Psoas muscle (tissue), 8 donors: ENCODE data around the gene TSR3. TPM values are rescaled to one million over a fixed set of nuclear protein-coding genes. Genes with fewer than 3 reads are reported as not detected.
A peak's percentile ranks its signal among the peaks of the same experiment; 100 is the strongest.

Source experiments
- ATAC-seq, 4 donors: fragments of 200-7000 bp; cut with Tn5 transposase; one replicate each; pipeline ENCODE4 v1.9.1; 2020; ENCODE audit warnings: moderate library complexity in 3 of 4, mild to moderate bottlenecking in 2 of 4
- DNase-seq, 2 donors: peaks; one replicate each; pipeline ENCODE4 v3.0.0-alpha.2; 2020
- H3K27ac ChIP-seq: fragments of 200-600 bp; one replicate; pipeline ENCODE4 v1.8.0; 2022
- H3K27me3 ChIP-seq, 3 donors: fragments of 200-600 bp in 1 of 3; one replicate each; pipeline versions ENCODE4 v1.6.1 to v1.8.0; 2013 to 2022; ENCODE audit warnings: low read length in 2 of 3, mild to moderate bottlenecking in 2 of 3, moderate library complexity in 1 of 3; ENCODE audit not compliant: insufficient read depth in 3 of 3
- H3K36me3 ChIP-seq, 2 donors: fragments of 200-600 bp in 1 of 2; one replicate each; pipeline versions ENCODE4 v1.6.1 to v1.8.0; 2013 to 2022; ENCODE audit warnings: low read depth in 1 of 2, mild to moderate bottlenecking in 1 of 2, moderate library complexity in 1 of 2; ENCODE audit not compliant: insufficient read depth in 1 of 2
- H3K4me1 ChIP-seq: fragments of 200-600 bp; one replicate; pipeline ENCODE4 v1.8.0; 2022
- H3K4me3 ChIP-seq: fragments of 200-600 bp; one replicate; pipeline ENCODE4 v1.8.0; 2022; ENCODE audit warnings: mild to moderate bottlenecking
- H3K9me3 ChIP-seq: fragments of 200-600 bp; one replicate; pipeline ENCODE4 v1.8.0; 2022
- WGBS, 3 donors: extraction: QIAGEN DNeasy Blood & Tissue Kit; methylation state at CpG; one replicate each; pipeline versions ENCODE4 v1.1.6 to v1.1.7; 2013; 5-methylcytosine and 5-hydroxymethylcytosine counted together
- intact Hi-C, 2 donors: fragments of 100-400 bp; cut with DNase I; formaldehyde crosslinking; loops; one replicate each; pipeline versions ENCODE4 v1.11.0 to v1.14.2; 2022
- polyA plus RNA-seq, 3 donors: library from polyadenylated mRNA; stranded (reverse); fragments of 200-250 nt; gene quantifications; one replicate each; pipeline ENCODE4 v1.2.3, GENCODE V29; 2013
- total RNA-seq, 4 donors: library from RNA; stranded (reverse); fragmentation: NEBNext Ultra II Directional in 2 of 4; extraction: Animal tissue kit (Norgen Biotek cat#: 25700) in 2 of 4; gene quantifications; one replicate each; pipeline versions ENCODE4 v1.2.1 to v1.2.4, GENCODE V29; 2021 to 2023
- TF ChIP-seq, protein P1 (sequence below): fragments of 200-600 bp; IDR thresholded peaks from one replicate; pipeline ENCODE4 v1.8.0; 2022; ENCODE audit warnings: antibody characterized with exemption
- donor health status: healthy with polysubstance abuse.
- donor health status: DM: no; HTN: no; CAD: no; lungs with moderate emphysema.
- donor health status: Bipolar disorder and iron deficiency.
- donor health status: healthy.
- donor health status: DM: yes; HTN: yes; CAD: no.
- donor health status: DM: no; HTN: no; CAD: no.
- donor health status: DM: no; HTN: no; CAD: no.
- donor health status: DM: yes; HTN: yes; CAD: no.

Gene TSR3
- total and polyA plus RNA-seq, 7 donors: 40.0 to 109 (median 55.1) TPM

GRCh38 chr16:1375298-1375640 is 23.6 kb upstream of the TSR3 start:
- Histone ChIP-seq H3K9me3 (no peaks in the 10 kb centered on the region), H3K27me3 (no peaks in the 10 kb centered on the region), H3K36me3 (peaks cover 0 to 20% of the 10 kb centered on the region in 2 donors), H3K4me3 (peak overlapping the region; percentile 38), H3K4me1 (peaks cover 10% of the 10 kb centered on the region), H3K27ac (peak overlapping the region; percentile 66)
- DNase-seq (no peak), ATAC-seq (no peak)
- intact Hi-C loops: loop anchor here (5.0 kb wide), 2 partner anchors 37 to 332 kb away; partner anchors contain the start of genes MAPK8IP3 (in 1 of the 2) and UNKL (in 1 of the 2)
- WGBS, 3 donors: 71 to 81% (median 73%) methylated on average over 23 to 24 of the region's 24 CpGs
- TF ChIP-seq, protein P1, sequence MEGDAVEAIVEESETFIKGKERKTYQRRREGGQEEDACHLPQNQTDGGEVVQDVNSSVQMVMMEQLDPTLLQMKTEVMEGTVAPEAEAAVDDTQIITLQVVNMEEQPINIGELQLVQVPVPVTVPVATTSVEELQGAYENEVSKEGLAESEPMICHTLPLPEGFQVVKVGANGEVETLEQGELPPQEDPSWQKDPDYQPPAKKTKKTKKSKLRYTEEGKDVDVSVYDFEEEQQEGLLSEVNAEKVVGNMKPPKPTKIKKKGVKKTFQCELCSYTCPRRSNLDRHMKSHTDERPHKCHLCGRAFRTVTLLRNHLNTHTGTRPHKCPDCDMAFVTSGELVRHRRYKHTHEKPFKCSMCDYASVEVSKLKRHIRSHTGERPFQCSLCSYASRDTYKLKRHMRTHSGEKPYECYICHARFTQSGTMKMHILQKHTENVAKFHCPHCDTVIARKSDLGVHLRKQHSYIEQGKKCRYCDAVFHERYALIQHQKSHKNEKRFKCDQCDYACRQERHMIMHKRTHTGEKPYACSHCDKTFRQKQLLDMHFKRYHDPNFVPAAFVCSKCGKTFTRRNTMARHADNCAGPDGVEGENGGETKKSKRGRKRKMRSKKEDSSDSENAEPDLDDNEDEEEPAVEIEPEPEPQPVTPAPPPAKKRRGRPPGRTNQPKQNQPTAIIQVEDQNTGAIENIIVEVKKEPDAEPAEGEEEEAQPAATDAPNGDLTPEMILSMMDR: no peak

DNA sequence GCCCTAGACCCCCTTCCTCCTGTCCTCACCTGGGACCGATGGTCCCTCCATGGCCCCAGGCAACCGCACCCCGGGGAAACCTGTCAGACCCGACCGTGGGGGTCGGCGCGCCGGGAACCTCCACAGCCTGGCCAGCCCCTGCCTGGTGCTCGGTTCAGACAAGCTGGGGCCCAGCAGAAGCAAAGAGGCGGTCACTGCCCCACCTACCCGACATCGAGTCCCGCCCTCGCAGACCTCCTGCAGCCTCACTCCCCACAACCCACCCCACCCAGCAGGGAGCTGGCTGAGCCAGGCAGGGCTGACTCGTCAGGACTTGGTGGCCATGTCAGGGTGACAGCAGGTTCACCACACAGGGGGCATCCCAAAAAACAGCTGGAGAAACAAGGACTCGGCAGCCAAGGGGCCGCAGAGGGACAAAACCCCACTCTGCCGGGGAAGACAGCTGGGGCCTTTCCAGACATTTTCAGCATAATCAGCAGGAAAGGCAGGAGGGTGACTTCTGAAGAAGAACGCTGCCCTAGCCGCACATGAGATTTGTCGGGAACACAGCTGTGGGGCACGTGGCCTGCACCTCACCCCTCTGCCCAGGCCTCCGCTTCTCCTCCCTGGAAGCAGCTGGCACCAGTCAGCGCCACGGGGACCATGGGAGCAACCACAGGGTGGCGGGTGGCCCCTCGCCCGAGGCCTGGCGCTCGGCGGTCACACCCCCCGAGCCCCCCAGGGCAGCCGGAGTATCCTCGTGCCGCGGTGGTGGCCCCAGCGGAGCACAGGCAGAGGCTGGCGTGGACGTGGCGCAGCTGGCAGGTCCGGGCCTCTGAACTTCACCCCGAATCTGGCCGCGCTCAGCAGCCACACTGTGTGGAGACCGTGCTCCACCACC is 23.0 kb upstream of the TSR3 start:
- 64 to 79% (median 67%) methylated on average over 42 to 46 of the region's 46 CpGs for WGBS, 3 donors
- Histone ChIP-seq H3K4me1 (peaks cover 10% of the 10 kb centered on the region), H3K4me3 (peak overlapping the region; percentile 38), H3K9me3 (no peaks in the 10 kb centered on the region), H3K27ac (peak overlapping the region; percentile 66), H3K36me3 (peaks cover 0 to 26% of the 10 kb centered on the region in 2 donors), H3K27me3 (no peaks in the 10 kb centered on the region)
- ATAC-seq (no peak), DNase-seq (no peak)
- TF ChIP-seq, protein P1: no peak
- intact Hi-C loops: loop anchor here (5.0 kb wide), 2 partner anchors 38 to 333 kb away; partner anchors contain the start of genes MAPK8IP3 (in 1 of the 2) and UNKL (in 1 of the 2)

DNA sequence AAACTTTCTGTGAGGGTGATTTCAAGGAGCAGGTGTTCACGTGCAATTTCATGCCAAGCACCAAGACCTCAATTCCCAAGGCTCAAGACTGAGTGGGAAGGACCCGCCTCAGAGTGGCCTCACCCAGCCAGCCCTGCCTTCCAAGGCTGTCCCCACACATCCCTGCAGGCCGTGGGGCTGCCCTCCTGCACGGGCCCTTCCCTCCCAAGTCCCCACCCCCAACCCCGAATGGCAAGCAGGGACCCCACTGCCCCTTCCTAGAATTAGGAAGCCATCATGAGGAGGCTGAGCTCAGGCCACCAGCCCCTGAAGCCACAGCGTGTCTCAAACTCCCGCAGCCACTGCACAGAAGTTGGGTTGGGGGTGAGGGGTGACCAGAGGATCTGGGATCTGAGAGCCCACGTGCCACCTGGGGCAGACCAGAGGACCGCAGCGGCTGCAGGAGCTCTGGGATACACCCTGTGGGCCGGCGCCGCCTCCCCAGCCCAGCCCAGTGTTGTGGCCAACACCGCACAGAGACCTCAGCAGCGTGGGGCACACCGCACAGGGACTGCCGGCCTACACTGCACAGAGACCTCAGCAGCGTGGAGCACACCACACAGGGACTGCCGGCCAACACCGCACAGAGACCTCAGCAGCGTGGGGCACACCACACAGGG is 20.7 kb upstream of the TSR3 start:
- peaks cover 0 to 40% of the 10 kb centered on the region in 2 donors for H3K36me3 ChIP-seq
- WGBS, 3 donors: 87 to 92% (median 88%) methylated on average over 16 to 17 of the region's 21 CpGs
- no peak for DNase-seq
- no peak overlapping the region for H3K4me3 ChIP-seq
- no peaks in the 10 kb centered on the region for H3K9me3 ChIP-seq
- ATAC-seq: no peak
- H3K27ac ChIP-seq: no peak overlapping the region
- intact Hi-C loops: no loop called here
- TF ChIP-seq, protein P1: no peak
- no peaks in the 10 kb centered on the region for H3K4me1 ChIP-seq
- H3K27me3 ChIP-seq: no peaks in the 10 kb centered on the region

GRCh38 chr16:1371054-1371978 is 19.6 kb upstream of the TSR3 start:
- intact Hi-C loops: no loop called here
- no peak for ATAC-seq
- Histone ChIP-seq H3K4me1 (no peaks in the 10 kb centered on the region), H3K9me3 (no peaks in the 10 kb centered on the region), H3K4me3 (no peak overlapping the region), H3K36me3 (peaks cover 0 to 48% of the 10 kb centered on the region in 2 donors), H3K27ac (no peak overlapping the region), H3K27me3 (no peaks in the 10 kb centered on the region)
- WGBS, 3 donors: 89 to 92% (median 90%) methylated on average over 30 to 33 of the region's 33 CpGs
- DNase-seq: no peak
- TF ChIP-seq, protein P1: no peak
